H1 (cell line): ENCODE data around the gene MAGI3.

Experiments used
- ATF3 ChIP-seq: IDR thresholded peaks from 2 replicates; pipeline ENCODE4 v1.6.1; 2011; ENCODE audit warnings: low read depth, mild to moderate bottlenecking, low read length; ENCODE audit not compliant: insufficient read depth
- BRCA1 ChIP-seq: IDR thresholded peaks from 2 replicates; pipeline ENCODE4 v1.6.1; 2012; ENCODE audit warnings: low read depth, low read length, improper control_type of control experiment
- CREB1 ChIP-seq: IDR thresholded peaks from 2 replicates; pipeline ENCODE4 v1.6.1; 2012; ENCODE audit warnings: inconsistent platforms
- CTCF ChIP-seq, 3 experiments: IDR thresholded peaks; 1 replicate in 2 of 3; 2 replicates in 1 of 3; pipeline versions ENCODE4 v1.5.1 to v1.6.1; 2011; ENCODE audit warnings: low read length in 3 of 3, mild to moderate bottlenecking in 3 of 3, inconsistent platforms in 2 of 3, low read depth in 1 of 3, moderate library complexity in 1 of 3; ENCODE audit not compliant: insufficient read depth in 1 of 3; ENCODE audit errors: control extremely low read depth in 1 of 3
- KDM1A ChIP-seq: fragments of 200-600, 300-600 bp; sonication (generic); IDR thresholded peaks from 2 replicates; pipeline ENCODE4 v1.7.1; 2016; ENCODE audit warnings: mild to moderate bottlenecking, low read length, borderline replicate concordance
- MAFK ChIP-seq: IDR thresholded peaks from 2 replicates; pipeline ENCODE4 v1.6.1; 2012; ENCODE audit warnings: low read depth, mild to moderate bottlenecking, improper control_type of control experiment, low read length
- MAX ChIP-seq: IDR thresholded peaks from 2 replicates; pipeline ENCODE4 v1.6.1; 2012; ENCODE audit warnings: inconsistent platforms
- POLR2A ChIP-seq, 2 experiments: IDR thresholded peaks; 1 replicate in 1 of 2; 2 replicates in 1 of 2; pipeline ENCODE4 v1.6.1; 2011; ENCODE audit warnings: low read depth in 2 of 2, low read length in 2 of 2, mild to moderate bottlenecking in 2 of 2; ENCODE audit errors: control extremely low read depth in 1 of 2
- USF2 ChIP-seq: IDR thresholded peaks from 2 replicates; pipeline ENCODE4 v1.6.1; 2011; ENCODE audit warnings: low read length, improper control_type of control experiment

- TF ChIP-seq MAX (peak; percentile 51), KDM1A (no peak), CTCF (IDR thresholded peaks at IDR 0.05; ENCODE audit: control extremely low read depth in 1 of 3, insufficient read depth in 1 of 3, low read depth in 1 of 3, low read length in 3 of 3) (peak; percentile 82 to 95 (median 86)), USF2 (no peak), BRCA1 (no peak), ATF3 (no peak), CREB1 (no peak), POLR2A (IDR thresholded peaks at IDR 0.05; ENCODE audit: control extremely low read depth in 1 of 2, low read depth in 2 of 2, low read length in 2 of 2) (no peak), MAFK (peak; percentile 10; the same call in 1 of the 2 replicates)
Observed at GRCh38 chr1:113488576-113489177, 98.4 kb downstream of the MAGI3 start.
